HG03108 (cell line): Measurements from ENCODE around the gene KCTD18.

Source experiments
- ATAC-seq: cut with Tn5 transposase; IDR thresholded peaks from one replicate; pipeline ENCODE4 v1.9.1; 2021; ENCODE audit warnings: moderate library complexity; ENCODE audit not compliant: unreplicated experiment

Gene KCTD18

GRCh38 chr2:200456567-200456966, 53.3 kb downstream of the KCTD18 start:
- no peak for ATAC-seq

GRCh38 chr2:200455958-200456421, 53.9 kb downstream of the KCTD18 start:
- ATAC-seq = peak; percentile 73

DNA sequence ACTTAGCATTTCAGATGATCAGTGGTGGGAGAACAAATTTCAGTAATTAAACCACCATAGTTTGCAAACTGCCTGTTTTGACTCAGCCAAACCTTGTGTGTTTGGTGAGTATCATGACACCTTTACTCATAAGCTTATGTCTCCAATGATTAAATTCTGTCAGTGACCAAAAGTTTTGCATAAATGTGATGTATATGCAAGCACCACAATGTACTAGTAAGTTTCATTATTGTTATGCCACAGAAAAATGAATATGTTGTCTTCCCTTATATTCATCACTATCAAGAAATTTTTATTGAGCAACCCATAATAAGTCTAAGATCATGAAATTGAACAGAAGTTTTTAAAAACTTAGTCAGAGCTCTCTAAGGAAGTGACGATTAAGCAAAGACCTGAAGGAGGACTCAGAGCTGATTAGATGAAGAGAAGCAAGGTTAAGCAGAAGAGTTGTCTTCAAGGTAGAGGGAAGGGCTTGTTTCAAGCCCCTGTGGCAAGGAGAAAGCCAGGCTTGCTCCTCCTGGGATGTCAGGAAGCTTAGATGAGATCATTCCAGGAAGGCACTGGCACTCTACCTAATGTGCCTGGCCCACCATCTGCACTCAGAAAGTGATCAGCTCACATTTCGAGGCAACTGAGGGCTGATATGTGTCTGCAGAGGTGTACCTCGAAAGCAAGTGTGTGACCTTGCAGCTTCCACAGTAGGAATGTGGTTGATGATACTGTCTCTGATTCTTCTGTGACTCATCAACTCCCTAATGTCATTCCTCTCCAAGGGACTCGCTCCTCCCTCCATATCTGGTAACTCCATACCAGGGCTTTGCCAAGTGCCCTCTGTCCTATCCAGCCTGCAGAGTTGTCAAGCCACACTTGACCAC, 54.7 kb downstream of the KCTD18 start:
- peak; percentile 68 for ATAC-seq

DNA sequence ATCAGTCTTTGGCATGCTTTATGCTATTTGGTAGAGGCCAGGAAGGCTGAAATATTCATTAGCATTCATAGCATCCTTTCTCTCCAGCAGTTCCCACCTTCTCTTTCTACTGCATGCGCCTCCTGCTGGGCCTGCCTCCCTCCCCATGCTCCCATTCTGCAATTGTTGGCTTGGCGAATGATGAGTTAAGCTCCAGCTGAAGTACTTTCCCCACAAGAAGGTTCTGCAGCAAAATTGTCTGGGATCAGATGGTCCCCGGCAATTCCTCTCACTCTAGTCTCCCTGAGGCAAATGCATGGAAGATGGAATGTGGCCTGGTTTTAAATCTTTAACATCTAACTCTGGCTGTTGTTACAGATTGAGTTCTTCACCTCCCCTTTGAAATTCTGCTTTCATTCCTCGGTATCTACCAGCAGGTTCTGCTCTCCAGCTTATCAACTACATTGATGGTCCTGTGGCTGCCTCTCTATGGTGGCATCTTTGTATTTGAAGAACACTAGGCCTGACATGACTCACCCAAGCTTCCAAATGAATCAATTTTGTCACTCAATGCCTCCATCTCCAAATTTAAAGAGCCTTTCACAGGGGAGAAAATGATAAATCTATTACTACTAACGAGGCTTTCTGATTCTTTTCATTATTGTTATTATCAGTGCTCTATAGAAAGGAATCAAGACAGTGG, 55.9 kb downstream of the KCTD18 start:
- no peak for ATAC-seq

- no peak for ATAC-seq
Observed at GRCh38 chr2:200453142-200453852, 56.6 kb downstream of the KCTD18 start.

GRCh38 chr2:200452377-200452776, 57.5 kb downstream of the KCTD18 start:
- ATAC-seq = no peak

GRCh38 chr2:200451511-200451910, 58.4 kb downstream of the KCTD18 start:
- no peak for ATAC-seq

GRCh38 chr2:200450288-200450687, 59.6 kb downstream of the KCTD18 start:
- no peak for ATAC-seq

GRCh38 chr2:200449149-200449548, 60.7 kb downstream of the KCTD18 start:
- no peak for ATAC-seq

DNA sequence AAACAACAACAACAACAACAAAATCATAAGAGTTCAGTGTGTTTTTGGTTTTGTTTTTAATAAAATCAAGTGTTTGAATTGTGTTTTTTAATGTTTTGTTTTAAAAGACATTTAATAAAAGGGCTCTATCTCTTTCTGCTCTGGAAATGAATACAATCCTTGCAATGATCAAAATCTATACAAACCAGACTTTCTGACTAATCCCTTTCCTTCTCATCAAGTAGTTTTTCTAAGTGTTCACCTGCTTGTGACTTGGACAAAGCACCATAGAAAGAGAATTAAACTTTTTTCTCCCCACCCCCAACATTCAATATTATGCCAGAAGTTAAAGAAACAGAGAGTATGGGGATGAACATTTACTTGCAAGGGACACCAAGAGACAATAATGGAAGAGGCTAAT, 61.4 kb downstream of the KCTD18 start:
- no peak for ATAC-seq

DNA sequence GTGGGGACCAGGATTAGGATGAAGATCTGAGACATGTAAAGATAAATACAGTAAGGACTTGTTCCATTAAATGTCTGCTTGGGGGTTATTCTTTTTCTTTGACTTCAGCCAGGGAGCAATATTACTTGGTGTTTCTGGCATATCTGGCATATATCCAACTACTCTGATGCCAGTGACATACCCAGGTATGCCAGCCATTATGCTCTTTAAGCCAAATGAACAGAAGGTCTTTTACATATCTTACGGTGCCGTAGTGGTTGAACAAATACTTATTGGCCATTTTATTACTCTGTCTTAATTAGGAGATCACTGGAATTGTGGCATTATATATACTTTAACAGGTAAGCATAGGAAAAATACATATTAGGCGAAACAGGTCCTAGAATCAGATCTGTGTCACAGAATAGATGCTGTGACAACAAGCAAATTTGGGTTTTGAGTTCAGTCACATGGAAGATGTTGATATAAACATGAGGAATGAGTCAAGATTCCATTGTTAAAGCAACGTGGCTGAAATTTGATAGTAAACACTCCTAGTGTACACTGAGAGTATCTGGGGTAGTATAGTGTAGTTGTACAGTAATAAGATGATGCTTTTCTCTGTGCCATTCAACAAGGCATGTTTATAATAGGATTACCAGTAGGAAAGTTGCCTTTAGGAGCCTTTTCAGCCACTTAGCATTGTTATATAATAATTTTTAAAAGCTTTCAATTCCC, 62.6 kb downstream of the KCTD18 start:
- ATAC-seq = no peak

DNA sequence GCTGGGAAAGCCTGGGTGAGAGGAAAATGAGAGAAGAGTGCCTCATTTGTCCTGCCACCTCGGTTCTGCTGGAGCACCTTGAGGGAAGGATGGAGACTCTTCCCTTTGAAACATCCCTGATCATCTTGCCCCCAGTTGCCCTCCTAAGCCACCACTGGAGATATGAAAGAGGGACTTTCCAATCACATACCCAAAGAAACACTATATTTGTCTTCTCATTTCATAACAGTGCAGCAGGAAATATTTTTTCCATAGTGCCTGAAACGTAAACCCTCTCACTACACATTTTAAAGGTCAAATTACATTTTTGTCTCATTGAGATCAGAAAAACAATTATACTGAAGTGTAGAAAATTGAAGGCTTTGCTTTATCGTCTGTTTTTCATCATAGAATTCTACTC, 63.3 kb downstream of the KCTD18 start:
- no peak for ATAC-seq

- no peak for ATAC-seq
Observed at GRCh38 chr2:200445284-200445683, 64.6 kb downstream of the KCTD18 start.

DNA sequence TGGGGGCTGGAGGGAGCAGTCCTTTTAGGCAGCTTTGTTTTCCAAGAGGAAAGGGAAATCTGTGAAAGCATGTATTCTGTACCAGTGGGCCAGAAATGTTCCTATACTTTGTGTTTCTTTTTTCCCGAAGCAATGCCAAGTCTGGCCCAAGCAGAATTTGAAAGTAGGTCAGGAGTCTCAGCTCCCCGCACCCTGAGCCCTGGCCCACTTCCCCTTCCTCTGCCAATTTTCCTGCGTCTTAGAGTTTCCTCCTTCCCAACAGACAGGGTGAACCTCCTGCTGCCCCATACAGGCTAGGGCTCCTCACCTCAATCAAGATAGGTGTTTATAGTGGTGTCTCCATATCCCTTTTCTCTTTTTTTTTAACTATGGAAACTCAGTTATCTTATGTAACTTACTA, 65.3 kb downstream of the KCTD18 start:
- ATAC-seq = no peak

DNA sequence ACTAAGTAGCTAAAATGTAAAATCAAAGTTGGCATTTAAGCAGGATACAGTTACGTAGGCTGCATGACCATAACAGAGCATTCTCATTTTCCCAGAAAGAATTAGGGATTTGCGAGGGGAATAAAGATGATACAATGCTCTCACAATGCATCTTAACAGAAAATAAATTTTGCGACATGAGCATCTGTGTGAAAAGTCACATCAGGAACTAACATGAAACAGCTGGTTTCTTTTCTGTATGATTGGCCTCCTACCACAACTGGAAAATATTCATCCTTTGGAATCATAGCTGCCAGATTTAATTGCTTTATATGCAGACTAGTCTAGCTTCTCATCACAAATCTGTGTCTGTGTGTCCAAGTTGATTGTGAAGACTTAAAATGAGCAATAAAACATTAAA, 66.0 kb downstream of the KCTD18 start:
- no peak for ATAC-seq

DNA sequence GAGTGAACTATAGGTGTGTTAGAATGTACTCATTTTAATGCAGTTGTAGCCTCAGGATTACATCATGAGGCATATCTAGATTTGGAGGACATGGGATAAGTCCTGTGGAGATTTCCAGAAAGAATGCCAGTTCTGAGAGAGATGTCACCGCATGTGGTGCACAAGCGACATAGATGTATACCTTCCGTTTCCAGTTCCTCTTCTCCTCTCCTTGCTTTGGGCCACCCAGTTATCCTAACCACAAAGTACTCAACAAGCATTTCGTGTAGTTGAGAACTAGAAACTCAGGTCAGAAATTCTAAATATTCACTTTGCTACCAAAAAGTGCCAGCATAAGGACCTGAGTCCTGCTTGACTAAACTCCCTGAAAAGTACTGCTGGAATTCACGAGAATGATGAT, 66.5 kb downstream of the KCTD18 start:
- ATAC-seq = no peak

GRCh38 chr2:200442471-200442870, 67.4 kb downstream of the KCTD18 start:
- no peak for ATAC-seq

DNA sequence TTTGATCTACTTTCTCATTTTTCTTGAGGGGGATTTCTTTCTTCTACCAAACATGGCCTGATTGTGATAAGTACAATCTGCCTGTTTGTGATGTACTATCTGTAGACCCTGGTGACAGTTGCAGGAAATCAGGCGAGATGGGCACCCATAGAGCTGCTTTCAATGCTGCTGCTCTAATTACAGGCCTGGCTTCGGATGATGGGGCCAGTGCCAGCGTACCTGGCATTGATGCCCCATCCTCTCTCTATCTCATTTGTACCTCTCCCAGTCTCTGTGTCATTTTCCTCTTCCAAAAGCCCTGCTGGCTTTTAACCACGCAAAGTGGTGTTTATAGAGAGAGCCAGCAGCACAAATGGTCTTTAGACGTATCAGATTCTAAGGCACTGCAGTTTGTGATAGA, 69.9 kb downstream of the KCTD18 start:
- ATAC-seq = no peak
